Right lobe of liver (tissue), 4 donors: ENCODE data around the gene REXO5.

Experiments
- CTCF ChIP-seq, 4 donors: fragments of 200-600 bp in 3 of 4; fragments of 450-650 bp in 1 of 4; IDR thresholded peaks; one replicate each; pipeline versions ENCODE4 v1.5.1 to v1.8.0; 2016 to 2022; ENCODE audit warnings: antibody characterized with exemption in 4 of 4, mild to moderate bottlenecking in 2 of 4
- POLR2A ChIP-seq: fragments of 450-650 bp; IDR thresholded peaks from one replicate; pipeline ENCODE4 v1.6.1; 2017; ENCODE audit warnings: antibody characterized with exemption, mild to moderate bottlenecking
- donor health status: DM: no; HTN: no; CAD: no.
- donor health status: DM: no; HTN: no; CAD: no.
- donor health status: DM: no; HTN: yes; CAD: no.

GRCh38 chr16:20782470-20782869 lies 23.9 kb upstream of the REXO5 start:
- TF ChIP-seq CTCF (IDR thresholded peaks at IDR 0.05) (no peak), POLR2A (no peak)
